GM19239 (cell line): ENCODE data around the gene MROH2B.
"Not testable (repeated sequence)": the region's sequence is repeated elsewhere in the genome, so short reads cannot be mapped to it uniquely, and the experiment has no call there.

Source experiments
- DNase-seq: peaks from one replicate; pipeline ENCODE4 v3.0.0; 2011; ENCODE audit warnings: low spot score; ENCODE audit not compliant: insufficient read length
- FAIRE-seq: peaks from 2 replicates; lab custom pipeline; 2011; peaks lifted over from hg19 to GRCh38; lab: Jason Lieb, UNC

MROH2B gene

DNA sequence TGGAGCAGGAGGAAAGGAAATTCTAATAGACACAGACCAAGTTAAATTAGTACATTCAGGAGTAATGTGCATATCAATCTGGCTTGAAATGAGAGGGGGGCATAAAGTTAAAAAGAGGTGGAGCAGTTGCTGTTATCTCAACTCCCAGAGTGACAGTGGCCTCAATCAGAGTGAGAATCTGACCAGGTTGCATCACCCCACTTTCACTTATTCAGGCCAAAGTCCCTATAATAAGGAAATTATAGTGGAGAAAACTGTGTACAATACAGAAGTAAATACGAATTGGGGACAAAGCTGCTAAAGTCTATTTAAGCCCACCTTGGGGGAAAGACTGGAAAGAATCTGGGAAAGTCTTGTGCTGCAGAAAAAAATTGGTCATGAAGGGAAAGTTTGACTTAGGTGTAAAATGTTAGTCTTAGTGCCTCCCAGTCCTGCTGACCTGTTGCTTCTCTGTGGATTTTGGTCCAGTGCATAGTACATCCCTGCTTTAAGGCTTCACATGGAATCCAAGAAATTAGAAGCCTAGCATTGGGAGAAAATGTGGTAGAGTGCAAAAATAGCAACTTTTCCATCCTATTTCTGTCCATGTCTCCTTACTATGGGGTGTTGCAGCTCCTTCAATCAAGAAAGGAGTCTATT lies 27.9 kb downstream of the MROH2B start:
- DNase-seq: no peak
- no peak for FAIRE-seq

DNA sequence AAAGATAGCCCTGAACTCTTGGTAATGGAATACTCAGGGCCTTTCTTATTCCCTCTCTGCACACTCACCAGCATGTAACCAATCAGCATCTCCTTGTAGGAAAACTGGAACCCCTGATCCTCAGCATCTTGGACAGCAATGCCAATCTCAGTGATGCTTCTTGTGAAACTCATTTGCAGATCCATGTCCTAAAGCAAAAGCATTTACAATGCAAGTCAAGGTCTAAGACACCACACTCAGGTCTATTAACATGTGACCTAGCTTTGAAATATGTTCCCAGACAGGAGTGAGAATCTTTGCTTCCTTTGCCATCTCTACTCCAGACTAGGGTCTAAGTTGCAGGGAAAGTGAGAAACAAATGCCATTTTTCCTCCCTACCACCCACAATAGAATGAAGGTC lies 38.2 kb downstream of the MROH2B start:
- no peak for DNase-seq
- FAIRE-seq: no peak

DNA sequence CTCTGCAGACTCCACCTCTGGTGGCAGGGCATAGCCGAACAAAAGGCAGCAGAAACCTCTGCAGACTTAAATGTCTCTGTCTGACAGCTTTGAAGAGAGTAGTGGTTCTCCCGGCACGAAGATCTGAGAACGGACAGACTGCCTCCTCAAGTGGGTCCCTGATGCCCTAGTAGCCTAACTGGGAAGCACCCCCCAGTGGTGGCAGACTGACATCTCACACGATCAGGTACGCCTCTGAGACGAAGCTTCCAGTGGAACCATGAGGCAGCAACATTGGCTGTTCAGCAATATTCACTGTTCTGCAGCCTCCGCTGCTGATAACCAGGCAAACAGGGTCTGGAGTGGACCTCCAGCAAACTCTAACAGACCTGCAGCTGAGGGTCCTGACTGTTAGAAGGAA lies 48.5 kb downstream of the MROH2B start:
- not testable (repeated sequence) for FAIRE-seq

DNA sequence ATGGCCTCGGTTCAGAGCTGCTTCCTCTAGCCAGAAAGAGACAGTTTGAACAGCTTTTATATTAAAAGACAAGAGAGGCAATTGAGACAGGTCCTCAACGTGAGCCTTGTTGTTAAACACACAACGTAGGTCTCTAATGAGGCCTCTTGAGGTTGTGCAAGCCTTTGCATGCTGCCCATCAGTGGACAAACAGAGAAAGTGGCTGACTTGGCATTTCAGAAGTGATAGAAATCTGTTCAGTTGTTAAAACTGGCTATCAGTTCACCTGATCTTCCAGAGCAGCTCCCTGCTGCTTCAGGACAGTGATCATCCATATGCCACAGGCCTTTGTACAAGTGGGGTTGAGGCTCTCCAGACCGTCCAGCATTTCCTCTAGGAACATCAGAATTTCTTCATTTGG lies 58.8 kb downstream of the MROH2B start:
- FAIRE-seq: no peak

More for the DNA sequence above, 48.5 kb downstream of the MROH2B start:
- not testable (repeated sequence) for DNase-seq

DNA sequence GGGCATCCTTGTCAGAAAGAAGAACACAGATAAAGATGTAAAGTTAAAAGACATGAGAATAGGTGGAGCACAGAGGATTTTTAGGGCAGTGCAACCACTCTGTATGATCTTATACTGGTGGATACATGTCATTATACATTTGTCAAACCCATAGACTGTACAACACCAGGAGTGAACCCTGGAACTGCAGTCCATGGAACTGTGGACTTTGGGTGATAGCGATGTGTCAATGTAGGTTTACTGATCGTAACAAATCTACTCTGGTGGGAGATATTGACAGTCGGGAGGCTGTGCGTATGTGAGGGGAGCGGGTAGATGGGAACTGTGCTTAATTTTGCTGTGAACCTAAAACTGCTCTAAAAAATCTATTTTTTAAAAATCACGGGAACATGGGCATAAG lies 60.6 kb downstream of the MROH2B start:
- FAIRE-seq: no peak
- no peak for DNase-seq

More for the DNA sequence above, 58.8 kb downstream of the MROH2B start:
- no peak for DNase-seq

DNA sequence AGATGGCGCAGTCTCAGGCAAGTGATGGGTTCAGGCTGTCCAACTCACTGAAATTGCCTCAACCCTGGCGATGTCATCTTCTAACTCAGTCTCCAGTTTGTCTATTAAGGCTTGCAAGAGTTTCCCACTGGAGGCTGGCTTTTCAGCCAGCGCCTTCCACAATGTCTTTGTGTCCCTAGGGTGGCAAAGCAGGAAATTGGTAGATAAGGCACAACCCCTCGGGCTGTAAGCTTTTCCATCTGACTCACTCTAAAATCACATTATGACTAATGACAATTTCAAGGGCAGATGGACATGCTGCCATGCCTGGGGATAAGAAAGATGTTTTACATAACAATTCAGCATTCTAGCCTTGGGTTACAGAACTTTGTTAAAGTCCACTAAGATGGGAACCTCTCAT lies 61.9 kb downstream of the MROH2B start:
- no peak for DNase-seq
- no peak for FAIRE-seq

DNA sequence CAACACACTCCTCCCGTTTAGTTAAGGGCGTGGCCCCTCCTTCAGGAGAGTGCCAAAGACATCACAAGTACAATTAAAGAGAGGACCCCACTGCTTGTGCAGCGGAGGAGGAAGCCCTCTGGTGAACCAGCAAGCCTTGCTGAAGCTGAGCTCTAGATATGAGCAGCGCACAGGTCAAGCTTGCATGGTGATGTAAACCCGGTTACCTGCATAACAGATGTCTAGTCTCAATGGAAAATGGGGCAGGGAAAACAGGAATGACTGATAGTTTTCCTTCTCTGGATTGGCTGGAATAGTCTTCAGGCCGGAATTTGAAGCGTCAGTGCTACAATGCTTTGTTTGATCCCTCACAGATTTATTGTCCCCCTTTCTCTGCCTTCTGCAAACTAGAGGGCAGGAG lies 66.2 kb downstream of the MROH2B start:
- DNase-seq (no peak), FAIRE-seq (no peak)

DNA sequence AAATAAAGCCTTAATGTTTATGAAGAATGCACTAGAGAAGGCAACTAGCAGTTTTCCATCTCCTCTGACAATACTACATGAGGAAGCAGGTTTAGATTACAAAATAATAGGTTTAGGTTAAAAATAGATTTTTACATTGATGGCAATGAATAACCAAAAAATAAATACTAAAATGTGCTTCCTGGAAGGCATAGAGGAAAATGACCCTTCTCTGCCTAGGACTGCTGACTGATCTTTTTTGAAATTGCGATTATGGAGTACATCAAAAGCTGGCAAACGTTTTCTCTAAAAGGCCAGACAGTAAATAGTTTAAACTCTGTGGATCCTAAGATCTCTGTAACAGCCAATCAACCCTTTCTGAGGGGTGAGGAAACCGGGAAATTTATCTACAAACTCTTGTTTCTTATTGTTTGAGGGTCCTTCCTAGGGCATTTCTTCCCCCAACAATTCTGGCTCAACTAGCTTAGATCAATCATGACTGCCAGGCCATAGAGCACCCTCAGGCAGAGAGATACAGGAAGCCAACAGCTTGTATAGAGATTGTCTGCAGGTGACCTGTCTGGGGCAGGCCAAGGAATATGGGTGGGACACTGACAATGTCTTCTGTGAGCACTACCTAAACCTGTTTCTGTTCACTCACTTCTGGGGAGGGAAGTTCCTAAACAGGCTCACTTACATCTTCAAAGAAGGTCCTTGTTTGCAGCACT lies 67.3 kb downstream of the MROH2B start:
- DNase-seq (no peak), FAIRE-seq (no peak)

DNA sequence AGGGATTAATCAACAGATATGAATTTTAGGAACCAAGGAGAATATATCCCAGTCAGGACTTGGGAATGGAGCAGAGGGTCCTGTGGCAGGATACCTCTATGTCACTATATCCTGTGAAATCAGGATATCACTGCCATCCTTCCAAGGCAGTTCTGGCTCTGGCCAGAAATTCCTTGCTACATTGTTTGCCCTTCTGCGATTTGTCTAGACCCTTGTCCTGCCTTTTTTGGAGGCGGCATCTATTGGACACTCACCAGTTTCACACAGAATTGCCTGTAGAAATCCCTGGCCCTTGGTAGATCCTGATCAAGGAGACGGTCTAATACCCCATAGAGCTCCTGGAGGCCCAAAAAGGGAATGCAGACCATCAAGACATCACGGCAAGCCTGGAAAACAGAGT lies 71.2 kb downstream of the MROH2B start:
- DNase-seq: no peak
- no peak for FAIRE-seq

DNA sequence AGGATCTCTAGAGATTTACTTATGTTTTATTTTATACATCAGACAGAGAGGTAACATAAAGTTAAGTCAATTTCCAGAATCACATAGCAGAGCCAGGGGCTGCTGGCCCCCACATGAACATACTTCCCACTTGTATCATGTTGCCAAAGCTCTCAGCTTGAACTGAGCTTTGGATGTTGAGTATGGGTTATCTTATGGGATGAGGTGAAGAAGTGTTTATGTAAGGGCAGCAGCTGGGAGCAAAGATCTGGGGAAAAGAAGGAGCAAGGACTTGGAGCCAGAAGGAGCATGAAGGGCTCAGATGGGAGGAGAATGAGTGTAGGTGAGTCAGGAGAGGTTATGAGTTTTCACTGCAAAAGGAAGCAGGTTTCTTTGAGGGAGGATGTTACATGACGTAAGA lies 72.0 kb downstream of the MROH2B start:
- no peak for DNase-seq
- FAIRE-seq: no peak

DNA sequence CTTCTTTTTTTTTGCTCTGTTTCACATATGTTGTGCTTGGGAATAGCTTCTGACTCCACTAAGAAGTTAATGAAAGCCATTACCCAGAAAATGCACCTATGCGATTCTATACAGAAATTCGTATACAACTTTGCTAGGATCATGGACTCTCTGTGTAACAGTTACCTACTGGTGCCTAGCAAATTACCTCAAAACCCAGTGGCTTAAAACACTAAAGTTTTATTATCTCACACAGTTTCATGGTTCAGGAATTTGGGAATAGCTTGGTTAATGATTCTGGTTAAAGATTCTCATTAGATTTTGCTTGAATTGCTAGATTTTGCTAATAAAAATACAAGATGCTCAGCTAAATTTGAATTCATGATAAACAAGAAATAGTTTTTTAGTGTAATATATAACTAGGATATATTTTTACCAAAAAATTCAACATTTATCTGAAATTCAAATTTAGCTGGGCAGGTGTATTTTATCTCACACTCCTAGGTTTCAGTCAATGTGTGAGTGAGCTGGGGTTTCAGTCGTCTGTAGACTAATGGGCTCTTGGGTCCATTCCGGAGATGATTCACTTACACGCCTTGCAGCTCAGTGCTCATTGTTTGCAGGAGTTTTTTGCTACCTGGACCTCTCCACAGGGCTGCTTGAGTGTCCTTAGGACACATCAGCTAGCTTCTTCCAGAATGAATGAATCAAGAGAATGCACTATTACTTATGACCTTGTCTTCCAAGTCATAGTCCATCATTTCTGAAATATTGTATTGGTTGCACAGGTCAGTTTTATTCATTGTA lies 75.1 kb downstream of the MROH2B start:
- no peak for DNase-seq

DNA sequence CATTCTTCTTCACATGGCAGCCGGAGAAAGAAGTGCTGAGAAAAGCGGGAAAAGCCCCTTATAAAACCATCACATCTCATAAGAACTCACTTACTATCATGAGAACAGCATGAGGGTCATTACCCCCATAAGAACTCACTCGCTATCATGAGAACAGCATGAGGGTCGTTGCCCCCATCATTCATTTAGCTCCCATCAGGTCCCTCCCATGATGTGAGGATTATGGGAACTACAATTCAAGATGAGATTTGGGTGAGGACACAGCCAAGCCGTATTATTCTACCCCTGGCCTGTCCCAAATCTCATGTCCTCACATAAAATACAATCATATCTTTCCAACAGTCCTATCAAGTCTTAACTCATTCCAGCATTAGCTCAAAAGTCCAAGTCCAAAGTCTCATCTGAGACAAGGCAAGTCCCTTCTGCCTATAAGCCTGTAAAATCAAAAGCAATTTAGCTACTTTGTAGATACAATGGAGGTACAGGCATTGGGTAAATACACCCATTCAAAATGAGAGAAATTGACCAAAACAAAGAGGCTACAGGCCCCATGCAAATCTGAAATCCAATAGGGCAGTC lies 79.1 kb downstream of the MROH2B start:
- FAIRE-seq: no peak
- DNase-seq: no peak

More for the DNA sequence above, 75.1 kb downstream of the MROH2B start:
- FAIRE-seq: no peak

DNA sequence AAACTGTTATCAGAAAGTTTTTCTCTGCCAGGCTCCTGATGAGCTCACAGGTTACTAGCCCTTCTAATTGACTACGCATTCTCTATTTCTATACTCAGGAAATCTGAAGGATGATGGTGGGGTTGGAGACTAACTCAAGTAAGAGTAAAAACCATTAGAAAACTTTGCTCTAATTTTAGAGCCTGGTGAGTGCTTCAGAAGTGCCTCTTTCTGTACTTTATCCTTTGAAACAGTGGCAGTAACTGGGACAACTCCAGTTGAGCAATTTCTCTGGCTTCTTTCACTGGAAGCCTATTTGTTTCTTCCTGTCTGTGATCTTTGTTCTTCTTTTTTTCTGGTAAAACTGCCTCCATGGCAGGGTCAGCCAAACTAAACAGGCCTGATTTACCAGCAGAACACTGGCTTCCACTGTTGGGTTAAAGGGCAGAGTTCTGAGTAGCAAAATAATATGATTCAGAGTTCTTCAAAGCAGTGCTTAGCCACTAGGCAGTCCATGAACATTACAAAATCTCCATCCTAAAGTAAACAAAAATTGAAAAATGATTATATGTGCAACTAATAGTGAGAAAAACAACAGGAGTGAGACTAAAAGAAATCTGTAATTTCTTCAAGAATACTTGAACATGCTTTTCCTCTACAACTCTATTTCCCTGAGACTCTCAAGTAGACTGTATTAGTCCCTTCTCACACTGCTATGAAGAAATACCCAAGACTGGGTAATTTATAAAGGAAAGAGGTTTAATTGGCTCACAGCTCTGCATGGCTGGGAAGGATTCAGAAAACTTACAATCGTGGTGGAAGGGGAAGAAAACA lies 79.8 kb downstream of the MROH2B start:
- no peak for DNase-seq
- FAIRE-seq: no peak

DNA sequence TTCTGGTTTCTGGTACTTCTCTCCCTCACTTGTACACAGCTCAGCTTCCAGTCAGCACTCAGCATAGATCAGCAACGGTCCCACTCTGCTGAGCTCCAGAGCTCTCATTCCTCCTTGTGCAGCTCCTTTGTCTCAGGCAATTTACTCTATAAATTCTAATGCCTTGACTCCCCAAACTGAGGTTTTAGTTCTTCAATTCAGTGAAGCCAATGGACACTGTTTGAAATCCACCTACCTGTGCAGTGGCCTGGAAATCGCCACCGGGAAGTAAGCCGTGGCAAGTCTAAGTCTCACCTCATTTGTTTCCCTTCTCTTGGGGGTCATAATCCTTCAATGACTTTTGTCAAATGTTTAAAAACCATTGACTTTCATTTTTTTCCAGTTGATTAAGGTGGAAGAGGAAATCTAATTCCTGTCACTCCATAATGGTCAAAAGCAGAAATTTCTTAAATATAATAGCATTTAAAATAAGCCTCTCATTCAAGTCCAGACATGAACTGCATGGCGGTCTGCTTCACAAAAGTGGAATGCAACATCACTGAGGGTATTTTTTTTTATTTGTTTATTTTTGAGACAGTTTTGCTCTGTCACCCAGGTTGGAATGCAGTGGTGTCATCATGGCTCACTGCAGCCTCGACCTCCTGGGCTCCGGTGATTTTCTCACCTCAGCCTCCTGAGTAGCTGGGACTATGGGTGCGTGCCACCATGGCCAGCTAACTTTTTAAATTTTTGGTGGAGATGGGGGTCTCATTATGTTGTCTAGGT lies 82.2 kb downstream of the MROH2B start:
- FAIRE-seq: no peak
- no peak for DNase-seq

DNA sequence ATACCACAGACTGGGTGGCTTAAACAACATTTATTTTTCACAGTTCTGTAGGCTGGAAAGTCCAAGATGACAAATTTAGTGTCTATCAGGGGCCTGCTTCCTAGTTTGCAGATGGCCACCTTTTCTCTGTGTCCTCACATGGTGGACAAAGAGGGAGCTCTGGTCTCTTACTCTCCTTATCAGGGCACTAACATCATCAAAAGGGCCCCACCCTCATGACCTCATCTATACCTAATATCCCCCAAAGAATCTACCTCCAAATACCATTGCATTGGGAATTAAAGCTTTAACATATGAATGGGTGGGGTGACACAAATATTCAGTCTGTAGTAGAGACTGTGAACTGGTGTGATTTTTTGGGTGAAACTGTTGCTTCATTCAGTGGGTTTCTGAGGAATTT lies 83.8 kb downstream of the MROH2B start:
- FAIRE-seq: no peak
- no peak for DNase-seq

DNA sequence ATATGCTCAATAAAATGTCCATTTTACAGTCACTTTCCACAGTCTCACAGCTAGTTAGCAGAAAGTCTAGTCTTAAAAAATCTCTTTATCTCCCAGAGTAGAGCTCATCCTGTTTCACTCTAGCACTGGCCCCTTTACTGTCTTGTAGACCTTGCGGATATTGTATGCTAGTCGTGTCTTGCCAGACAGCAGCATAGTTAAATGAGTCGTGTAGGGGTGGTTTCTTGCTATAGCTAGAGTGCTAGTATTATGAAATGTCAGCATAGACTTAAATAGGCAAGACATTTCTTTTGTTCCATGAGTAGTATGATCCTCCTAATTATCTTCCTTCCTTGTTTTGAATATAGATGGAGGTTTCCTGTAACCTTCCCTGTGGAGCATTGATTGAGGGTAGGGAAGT lies 84.5 kb downstream of the MROH2B start:
- no peak for FAIRE-seq
- no peak for DNase-seq

DNA sequence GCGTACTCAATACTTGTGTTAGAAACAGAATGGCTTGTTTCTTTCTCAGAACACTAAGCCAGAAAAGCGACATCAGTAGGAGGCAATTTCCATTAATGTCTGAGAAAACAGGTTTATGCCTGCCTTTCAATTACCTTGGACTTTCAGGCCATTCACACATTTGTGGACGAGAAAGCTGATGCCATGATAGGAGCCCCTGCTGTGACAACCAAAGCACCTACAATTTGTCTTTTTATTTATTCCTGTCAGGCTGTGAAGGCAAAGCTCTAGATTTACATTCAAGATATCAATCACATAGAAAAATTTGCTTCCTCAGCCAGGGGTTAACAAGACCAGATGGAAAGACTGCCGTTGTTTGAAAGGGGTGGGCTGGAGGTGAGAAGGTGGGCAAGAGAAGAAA lies 85.6 kb downstream of the MROH2B start:
- FAIRE-seq (no peak), DNase-seq (no peak)

DNA sequence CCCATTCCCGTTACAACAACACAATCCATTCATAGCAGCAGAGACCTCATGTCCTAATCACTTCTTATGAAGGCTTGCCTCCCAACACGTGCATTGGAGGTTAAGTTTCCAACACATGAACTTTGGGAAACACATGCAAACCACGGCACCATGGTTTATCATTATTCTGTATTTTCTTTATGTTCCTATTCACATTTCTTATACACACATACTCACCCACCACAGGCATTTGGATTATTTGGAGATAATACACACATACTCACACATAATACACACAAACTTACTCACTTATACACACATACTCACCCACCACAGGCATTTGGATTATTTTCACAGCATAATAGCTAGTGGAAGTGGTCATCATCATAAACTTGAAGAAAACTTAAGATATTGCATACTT lies 86.3 kb downstream of the MROH2B start:
- no peak for DNase-seq

DNA sequence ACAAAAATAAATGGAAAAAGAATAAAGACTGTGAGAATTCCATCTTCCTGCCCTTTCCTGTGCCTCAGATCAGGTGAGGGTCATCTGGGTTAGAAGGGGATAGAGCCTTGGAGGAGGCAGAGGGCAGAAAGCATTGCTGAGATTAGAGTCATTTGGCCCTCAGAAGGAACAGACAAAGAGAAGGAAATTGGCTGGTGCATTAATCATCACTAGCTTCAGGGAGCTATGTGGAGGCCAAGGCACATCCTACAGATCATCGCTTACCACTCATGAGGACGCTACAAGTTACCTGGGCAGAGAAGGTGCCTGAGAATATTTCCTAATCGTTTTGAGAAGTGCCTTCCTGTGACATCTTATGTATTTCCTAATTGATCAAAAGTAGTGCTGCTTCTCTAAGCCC lies 87.4 kb downstream of the MROH2B start:
- no peak for FAIRE-seq
- no peak for DNase-seq

More for the DNA sequence above, 86.3 kb downstream of the MROH2B start:
- FAIRE-seq: no peak
